Thyroid gland (tissue), 4 donors: ENCODE results near the gene FAM76B.

Source experiments
- CTCF ChIP-seq, 6 experiments: fragments of 200-600 bp in 3 of 6; fragments of 450-650 bp in 3 of 6; sonication (generic) in 3 of 6; IDR thresholded peaks; one replicate each; pipeline ENCODE4 v1.5.1; 2016 to 2019; ENCODE audit warnings: antibody characterized with exemption in 6 of 6, mild to moderate bottlenecking in 2 of 6, inconsistent platforms in 1 of 6, moderate library complexity in 1 of 6
- POLR2A ChIP-seq, 2 donors: fragments of 450-650 bp; IDR thresholded peaks; one replicate each; pipeline ENCODE4 v1.6.1; 2017; ENCODE audit warnings: antibody characterized with exemption in 2 of 2, mild to moderate bottlenecking in 2 of 2, moderate library complexity in 1 of 2

GRCh38 chr11:95793116-95793515, 3.5 kb upstream of the FAM76B start:
- TF ChIP-seq CTCF (IDR thresholded peaks at IDR 0.05) (no peak), POLR2A (IDR thresholded peaks at IDR 0.05) (no peak)
